PFSK-1 (cell line): ENCODE results near the gene MAPK1.

ENCODE experiments used
- FOXP2 ChIP-seq: optimal IDR thresholded peaks from 2 replicates; pipeline ENCODE3; 2011; ENCODE audit warnings: borderline replicate concordance, control low read depth, inconsistent platforms; ENCODE audit not compliant: insufficient read depth; ENCODE audit errors: extremely low read length, extremely low read depth
- POLR2AphosphoS5 ChIP-seq: IDR thresholded peaks from 2 replicates; pipeline ENCODE4 v1.6.1; 2012; ENCODE audit warnings: low read depth, mild to moderate bottlenecking, control low read depth, low read length, moderate library complexity
- REST ChIP-seq, 2 experiments: IDR thresholded peaks; 2 replicates each; pipeline versions ENCODE4 v1.6.1 to v1.8.0; 2011 to 2012; ENCODE audit warnings: low read depth in 2 of 2, low read length in 2 of 2, control low read depth in 1 of 2, inconsistent platforms in 1 of 2, mild to moderate bottlenecking in 1 of 2, moderate library complexity in 1 of 2; ENCODE audit not compliant: insufficient read depth in 1 of 2
- SIN3A ChIP-seq: IDR thresholded peaks from 2 replicates; pipeline ENCODE4 v1.6.1; 2012; ENCODE audit warnings: mild to moderate bottlenecking, low read length, moderate library complexity, borderline replicate concordance; ENCODE audit not compliant: insufficient read depth
- TAF1 ChIP-seq: IDR thresholded peaks from 2 replicates; pipeline ENCODE4 v1.6.1; 2012; ENCODE audit warnings: low read length, control low read depth, borderline replicate concordance; ENCODE audit not compliant: insufficient read depth

- TF ChIP-seq SIN3A (no peak), REST (IDR thresholded peaks at IDR 0.05; ENCODE audit: insufficient read depth in 1 of 2, low read depth in 2 of 2, low read length in 2 of 2) (no peak), POLR2AphosphoS5 (no peak), TAF1 (no peak), FOXP2 (no peak)
Observed at GRCh38 chr22:21796231-21796630, 71.2 kb downstream of the MAPK1 start.
